NCI-H1436 (cell line): Measurements from ENCODE around the gene NR0B1.

ENCODE experiments used
- DNase-seq: peaks from one replicate; lab custom pipeline; 2025; lab: John Stamatoyannopoulos, UW

The NR0B1 gene, protein sequence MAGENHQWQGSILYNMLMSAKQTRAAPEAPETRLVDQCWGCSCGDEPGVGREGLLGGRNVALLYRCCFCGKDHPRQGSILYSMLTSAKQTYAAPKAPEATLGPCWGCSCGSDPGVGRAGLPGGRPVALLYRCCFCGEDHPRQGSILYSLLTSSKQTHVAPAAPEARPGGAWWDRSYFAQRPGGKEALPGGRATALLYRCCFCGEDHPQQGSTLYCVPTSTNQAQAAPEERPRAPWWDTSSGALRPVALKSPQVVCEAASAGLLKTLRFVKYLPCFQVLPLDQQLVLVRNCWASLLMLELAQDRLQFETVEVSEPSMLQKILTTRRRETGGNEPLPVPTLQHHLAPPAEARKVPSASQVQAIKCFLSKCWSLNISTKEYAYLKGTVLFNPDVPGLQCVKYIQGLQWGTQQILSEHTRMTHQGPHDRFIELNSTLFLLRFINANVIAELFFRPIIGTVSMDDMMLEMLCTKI

DNA sequence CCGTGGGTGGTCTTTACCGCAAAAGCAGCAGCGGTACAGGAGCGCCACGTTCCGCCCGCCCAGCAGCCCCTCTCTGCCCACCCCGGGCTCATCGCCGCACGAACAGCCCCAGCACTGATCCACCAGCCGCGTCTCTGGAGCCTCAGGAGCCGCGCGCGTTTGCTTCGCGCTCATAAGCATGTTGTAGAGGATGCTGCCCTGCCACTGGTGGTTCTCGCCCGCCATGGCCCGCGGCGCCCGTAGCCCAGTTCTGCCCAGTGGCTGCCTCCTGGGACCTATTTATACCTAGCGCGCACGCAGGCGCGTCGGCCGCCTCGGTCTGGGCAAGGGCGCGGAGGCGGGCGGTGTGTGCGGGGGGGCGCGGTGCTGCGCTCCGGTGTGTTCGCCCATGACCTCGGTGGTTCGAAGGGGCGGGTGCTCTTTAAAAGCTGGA, at the start of gene NR0B1:
Gene NR0B1 (minus strand): TSS at position 252 of the 433 bp plus-strand sequence. CDS start 27 bp downstream, at position 225.
- no peak for DNase-seq

- DNase-seq: no peak
Observed at GRCh38 chrX:30349946-30350345, 40.8 kb upstream of the NR0B1 start.

DNA sequence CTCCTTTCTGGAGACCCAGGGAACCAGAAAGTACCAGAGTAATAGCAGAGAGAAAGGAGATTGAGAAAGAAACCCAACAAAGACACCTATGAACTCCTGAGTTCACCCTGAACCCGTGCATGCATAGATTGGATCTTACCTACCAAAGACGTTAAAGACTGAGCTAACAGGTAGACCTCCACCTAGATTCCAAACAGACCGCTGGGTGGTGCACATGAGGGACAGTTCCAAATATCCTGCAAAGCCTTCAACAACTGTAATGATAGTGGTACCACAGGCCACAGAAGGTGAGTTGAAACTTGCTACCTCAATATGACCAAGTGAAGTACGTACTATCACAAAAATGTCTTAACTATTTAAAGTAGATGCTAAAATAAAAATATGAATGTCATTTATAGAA, 34.0 kb upstream of the NR0B1 start:
- no peak for DNase-seq

DNA sequence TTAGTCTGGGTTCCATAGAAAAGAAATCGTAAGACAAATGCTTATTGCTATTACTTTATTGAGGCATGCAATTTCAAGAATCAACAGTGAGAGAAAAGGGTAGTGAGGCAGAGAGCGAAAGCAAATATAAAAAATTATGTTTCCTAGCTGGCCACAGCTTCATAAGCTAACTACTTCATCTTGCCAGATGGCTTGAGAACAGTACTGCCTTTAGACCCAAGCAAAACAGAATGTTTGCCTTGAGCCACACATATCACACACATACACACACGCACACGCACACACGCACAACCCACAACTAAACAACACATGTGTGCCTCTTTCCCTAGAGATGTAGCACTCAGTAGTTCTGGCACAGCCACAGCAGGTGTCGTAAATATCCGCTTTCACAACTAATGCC, 31.6 kb upstream of the NR0B1 start:
- DNase-seq: no peak

GRCh38 chrX:30327762-30328161, 18.6 kb upstream of the NR0B1 start:
- no peak for DNase-seq

DNA sequence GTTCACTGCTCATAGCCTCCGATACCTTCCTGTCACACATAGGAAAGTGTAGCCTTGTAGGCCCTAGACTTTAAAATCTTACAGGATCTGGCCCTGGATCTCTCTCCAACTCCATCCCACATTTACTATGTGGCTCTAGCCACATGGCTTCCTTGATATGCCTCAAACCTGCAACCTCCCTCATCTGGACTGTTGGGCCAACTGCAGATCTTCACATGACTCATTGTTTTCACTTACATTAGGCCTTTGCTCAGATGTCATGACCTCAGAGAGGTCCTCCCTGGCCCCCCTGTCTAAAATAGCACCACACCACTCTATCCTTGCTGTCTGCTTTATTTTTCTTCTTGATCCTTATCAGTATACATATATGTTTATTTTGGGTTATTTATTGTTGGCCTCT, 8.1 kb upstream of the NR0B1 start:
- no peak for DNase-seq

GRCh38 chrX:30313322-30313721, 4.1 kb upstream of the NR0B1 start:
- DNase-seq: no peak

- DNase-seq: no peak
Observed at GRCh38 chrX:30312858-30313257, 3.7 kb upstream of the NR0B1 start.

GRCh38 chrX:30310429-30311206, 1.4 kb upstream of the NR0B1 start:
- DNase-seq: no peak

- DNase-seq: no peak
Observed at GRCh38 chrX:30308263-30309138, 689 bp downstream of the NR0B1 start.

DNA sequence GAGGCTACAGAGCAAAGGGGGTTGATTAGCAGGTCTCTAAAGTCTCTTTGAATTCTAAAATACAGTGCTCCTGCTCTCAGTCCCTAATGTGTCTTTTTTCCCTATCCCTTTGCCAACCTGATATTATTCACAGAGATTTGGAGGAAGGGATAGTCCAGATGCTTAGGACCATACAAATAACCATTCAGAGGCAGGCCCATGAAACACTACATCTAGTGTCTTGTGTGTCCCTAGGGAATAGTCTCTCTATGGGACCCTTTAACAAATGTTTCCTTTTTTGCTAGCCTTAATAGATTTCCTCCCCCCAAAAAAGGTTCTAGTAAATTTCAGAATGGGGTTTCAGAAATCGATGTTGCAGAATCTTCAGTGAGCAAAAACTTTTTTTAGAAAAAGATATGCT, 1.7 kb downstream of the NR0B1 start:
- DNase-seq: no peak

- no peak for DNase-seq
Observed at GRCh38 chrX:30304866-30305265, 4.3 kb downstream of the NR0B1 start.

DNA sequence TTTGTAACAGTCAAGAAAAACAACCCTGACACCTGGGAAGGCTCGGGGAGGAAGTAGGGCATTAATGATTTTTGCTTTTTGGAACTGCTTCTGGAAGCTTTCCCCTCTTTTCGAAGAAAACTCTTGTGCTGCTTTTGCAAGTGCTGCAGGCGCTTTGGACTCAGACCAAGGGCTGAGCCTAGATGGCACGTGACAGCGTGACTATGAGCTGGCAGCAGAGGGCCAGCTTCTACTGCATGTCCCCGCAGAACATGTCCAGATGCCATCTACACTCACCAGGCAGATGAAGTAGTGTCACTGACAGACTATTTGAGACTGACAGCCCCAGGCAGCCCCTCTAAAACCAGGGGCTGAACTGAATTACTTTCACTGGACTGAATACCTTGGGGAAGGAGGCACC, 6.2 kb downstream of the NR0B1 start:
- DNase-seq: no peak

DNA sequence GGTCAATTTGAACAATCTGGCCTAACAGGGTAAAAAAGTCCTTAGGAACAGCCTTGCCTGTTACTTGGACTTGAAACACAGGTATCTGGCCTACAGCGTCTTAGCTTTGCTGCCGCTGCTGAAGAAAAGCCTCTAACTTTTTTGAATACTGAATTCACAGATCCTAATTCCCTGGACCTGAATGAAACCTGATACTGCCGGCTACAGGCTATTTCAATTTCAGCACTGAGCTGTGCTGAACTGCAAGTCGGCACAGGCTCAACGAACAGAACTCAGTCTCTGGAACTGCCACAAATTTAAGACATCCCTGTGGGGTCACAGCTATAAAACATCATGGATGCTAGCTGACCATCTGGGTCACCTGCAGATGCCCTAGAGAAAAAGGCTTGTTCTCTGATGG, 7.2 kb downstream of the NR0B1 start:
- no peak for DNase-seq

- no peak for DNase-seq
Observed at GRCh38 chrX:30301208-30301607, 8.0 kb downstream of the NR0B1 start.

DNA sequence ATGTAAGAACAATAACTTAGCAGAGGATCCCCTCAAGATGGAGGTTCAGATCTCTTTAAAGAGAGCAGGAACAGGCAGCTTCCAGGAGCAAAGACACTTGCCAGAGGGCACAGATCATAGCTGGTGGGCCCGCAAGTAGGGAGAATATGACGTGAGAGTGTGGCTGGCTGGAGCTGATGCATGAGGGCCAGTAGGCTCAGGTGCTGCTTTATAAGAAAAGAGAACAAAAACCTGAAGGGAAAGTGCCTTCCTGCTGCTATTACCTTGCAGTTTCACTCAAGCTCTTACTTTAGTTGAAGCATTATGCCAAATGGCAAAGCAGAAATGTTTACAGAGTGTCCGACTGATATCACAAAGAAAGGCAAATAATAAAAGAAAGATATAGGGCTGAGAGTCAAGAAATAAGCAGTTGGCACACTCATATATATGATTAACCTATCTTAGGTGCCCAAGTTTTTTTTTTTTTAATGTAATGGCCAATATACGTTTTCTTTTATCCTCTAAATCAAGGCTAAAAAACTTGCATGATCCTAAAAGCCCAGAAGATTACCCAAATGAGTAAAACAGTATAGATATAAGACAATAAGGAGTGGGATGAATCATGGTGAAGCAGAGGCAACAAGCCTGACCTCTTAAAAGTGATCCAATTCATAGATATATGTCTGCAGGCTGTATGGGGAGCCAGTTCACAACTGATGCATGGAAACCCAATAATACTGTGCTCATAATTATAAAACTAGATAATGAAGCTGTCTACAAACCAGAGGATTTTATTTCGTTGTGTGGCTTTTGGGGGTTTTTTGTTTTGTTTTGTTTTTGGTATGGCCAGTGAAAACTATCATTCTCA, 12.6 kb downstream of the NR0B1 start:
- no peak for DNase-seq

DNA sequence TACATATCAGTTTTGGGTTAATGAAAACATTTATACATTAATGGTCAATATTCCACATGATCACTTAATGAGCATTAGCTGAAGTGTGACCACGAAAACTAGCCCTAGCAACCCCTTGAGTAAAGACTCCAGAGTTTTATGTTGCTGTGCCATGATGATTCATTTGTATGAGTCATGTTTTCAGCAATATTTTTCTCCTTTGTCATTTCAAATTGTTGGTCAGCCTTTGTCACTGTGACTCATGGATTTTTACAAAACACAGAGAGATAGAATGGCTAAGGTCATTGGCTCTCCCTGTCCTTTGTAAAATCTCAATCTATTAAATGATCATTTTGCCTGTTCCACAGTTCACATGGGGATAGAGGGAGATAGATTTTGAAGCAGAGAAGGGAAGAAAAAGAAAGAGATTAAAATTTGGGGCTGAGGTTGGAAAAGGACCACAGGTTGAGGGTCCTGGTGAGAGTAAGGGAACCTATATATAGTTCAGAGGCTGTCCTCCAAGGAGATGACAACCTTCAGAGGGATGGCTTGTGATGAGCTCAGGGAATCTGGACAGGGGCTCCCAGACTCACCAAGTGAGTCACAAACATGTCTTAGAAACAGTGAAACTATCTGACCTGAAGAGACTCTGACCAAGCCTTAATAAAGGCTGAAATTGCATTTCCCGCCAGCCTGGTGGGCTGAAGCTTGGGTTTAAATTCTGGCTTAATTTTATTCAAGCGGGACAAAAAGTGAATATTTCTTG, 25.6 kb downstream of the NR0B1 start:
- no peak for DNase-seq

DNA sequence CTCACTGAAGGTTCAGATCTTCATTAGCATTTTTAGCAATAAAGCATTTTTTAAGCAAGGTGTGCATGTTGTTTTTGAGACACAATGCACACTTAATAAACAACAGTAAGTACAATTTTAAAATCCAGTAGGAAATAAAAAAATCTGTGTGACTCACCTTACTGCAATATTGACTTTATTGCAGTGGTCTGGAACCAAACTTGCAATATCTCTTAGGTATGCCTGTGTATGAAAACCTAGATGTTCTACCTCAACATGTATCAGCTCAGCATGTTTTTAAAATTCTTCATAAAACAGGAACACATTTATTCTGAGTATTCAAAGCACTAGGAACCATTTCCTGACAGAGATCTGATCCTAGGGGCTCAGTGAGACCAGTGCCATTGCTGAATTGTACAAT, 26.7 kb downstream of the NR0B1 start:
- DNase-seq: no peak

- no peak for DNase-seq
Observed at GRCh38 chrX:30280428-30280827, 28.8 kb downstream of the NR0B1 start.

GRCh38 chrX:30278365-30278764, 30.8 kb downstream of the NR0B1 start:
- no peak for DNase-seq

GRCh38 chrX:30275498-30275897, 33.7 kb downstream of the NR0B1 start:
- DNase-seq: no peak
